BLaER1 treated with 17β-estradiol and CSF1 and Interleukin-3, amounts not matched to agents 10 nM and 100 nM (cell line): Measurements from ENCODE around the gene YY1AP1.
"Not testable (repeated sequence)": the region's sequence is repeated elsewhere in the genome, so short reads cannot be mapped to it uniquely, and the experiment has no call there.

Experiments
- H3K27ac ChIP-seq, 11 experiments: shearing (Covaris generic); formaldehyde crosslinking; 2 replicates each; pipeline ENCODE4 v1.8.1; 2022
- H3K27me3 ChIP-seq, 11 experiments: shearing (Covaris generic); formaldehyde crosslinking; 2 replicates each; pipeline ENCODE4 v1.8.1; 2022
- H3K36me3 ChIP-seq, 11 experiments: shearing (Covaris generic); formaldehyde crosslinking; 2 replicates each; pipeline ENCODE4 v1.8.1; 2022
- H3K4me1 ChIP-seq, 10 experiments: shearing (Covaris generic); formaldehyde crosslinking; 2 replicates each; pipeline ENCODE4 v1.8.1; 2022
- H3K4me2 ChIP-seq, 11 experiments: shearing (Covaris generic); formaldehyde crosslinking; 2 replicates each; pipeline ENCODE4 v1.8.1; 2022
- H3K4me3 ChIP-seq, 10 experiments: shearing (Covaris generic); formaldehyde crosslinking; 2 replicates each; pipeline ENCODE4 v1.8.1; 2022
- H3K9ac ChIP-seq, 11 experiments: shearing (Covaris generic); formaldehyde crosslinking; 2 replicates each; pipeline ENCODE4 v1.8.1; 2022
- H3K9me3 ChIP-seq, 11 experiments: shearing (Covaris generic); formaldehyde crosslinking; replicated peaks in 1 of 11; 2 replicates each; pipeline ENCODE4 v1.8.1; 2022
- H4K20me1 ChIP-seq, 11 experiments: shearing (Covaris generic); formaldehyde crosslinking; 2 replicates each; pipeline ENCODE4 v1.8.1; 2022
- Cebpa-rat ChIP-seq, 11 experiments: shearing (Covaris generic); IDR thresholded peaks; 2 replicates each; pipeline ENCODE4 v1.8.1; 2022

Gene YY1AP1

GRCh38 chr1:155698382-155699038 lies 9.9 kb upstream of the YY1AP1 start:
- Histone ChIP-seq H3K36me3 (peaks cover 10 to 80% (median 57%) of the 10 kb centered on the region in 11 experiments; a peak in 21 of 22 replicates), H3K27ac (no peak overlapping the region), H3K9me3 (peaks cover 6 to 57% (median 43%) of the 10 kb centered on the region in 11 experiments; a peak in 19 of 22 replicates), H3K4me2 (no peak overlapping the region), H3K4me1 (peaks cover 0 to 16% (median 0%) of the 10 kb centered on the region in 10 experiments; a peak in 6 of 20 replicates), H3K9ac (no peak overlapping the region), H3K4me3 (no peak overlapping the region), H3K27me3 (no peaks in the 10 kb centered on the region), H4K20me1 (peaks cover 0 to 89% (median 48%) of the 10 kb centered on the region in 11 experiments; a peak in 17 of 22 replicates)
- TF ChIP-seq Cebpa-rat (IDR thresholded peaks at IDR 0.05) = no peak

GRCh38 chr1:155697616-155698015 lies 9.0 kb upstream of the YY1AP1 start:
- H3K4me1 ChIP-seq, H3K4me3 ChIP-seq, H3K27ac ChIP-seq, H3K27me3 ChIP-seq, H3K4me2 ChIP-seq, H3K9ac ChIP-seq: not testable (repeated sequence)
- Histone ChIP-seq H4K20me1 (peaks cover 0 to 88% (median 42%) of the 10 kb centered on the region in 11 experiments; a peak in 17 of 22 replicates), H3K9me3 (peaks cover 13 to 65% (median 51%) of the 10 kb centered on the region in 11 experiments; a peak in 21 of 22 replicates), H3K36me3 (peaks cover 19 to 80% (median 64%) of the 10 kb centered on the region in 11 experiments; a peak in 21 of 22 replicates)

GRCh38 chr1:155697046-155697445 lies 8.5 kb upstream of the YY1AP1 start:
- H3K27me3 ChIP-seq = no peaks in the 10 kb centered on the region
- no peak overlapping the region for H3K27ac ChIP-seq
- H3K4me2 ChIP-seq = no peak overlapping the region
- H3K9ac ChIP-seq = no peak overlapping the region
- no peak overlapping the region for H3K4me3 ChIP-seq
- no peak for TF ChIP-seq Cebpa-rat (IDR thresholded peaks at IDR 0.05)
- H3K4me1 ChIP-seq = peaks cover 0 to 1% (median 0%) of the 10 kb centered on the region in 10 experiments; a peak in 6 of 20 replicates
- H3K9me3 ChIP-seq = peaks cover 18 to 71% (median 57%) of the 10 kb centered on the region in 11 experiments
- peaks cover 24 to 80% (median 66%) of the 10 kb centered on the region in 11 experiments for H3K36me3 ChIP-seq
- peaks cover 0 to 88% (median 42%) of the 10 kb centered on the region in 11 experiments; a peak in 17 of 22 replicates for H4K20me1 ChIP-seq

GRCh38 chr1:155696524-155696923 lies 8.0 kb upstream of the YY1AP1 start:
- Histone ChIP-seq H3K9ac (no peak overlapping the region), H3K4me2 (no peak overlapping the region), H3K36me3 (peaks cover 29 to 86% (median 71%) of the 10 kb centered on the region in 11 experiments), H3K27me3 (no peaks in the 10 kb centered on the region), H3K4me3 (no peak overlapping the region), H3K4me1 (no peaks in the 10 kb centered on the region; a peak in 2 of 20 replicates), H3K27ac (no peak overlapping the region), H3K9me3 (peaks cover 24 to 76% (median 62%) of the 10 kb centered on the region in 11 experiments), H4K20me1 (peaks cover 0 to 89% (median 42%) of the 10 kb centered on the region in 11 experiments; a peak in 17 of 22 replicates)
- no peak for TF ChIP-seq Cebpa-rat (IDR thresholded peaks at IDR 0.05)

- H4K20me1 ChIP-seq = peaks cover 0 to 89% (median 42%) of the 10 kb centered on the region in 11 experiments; a peak in 17 of 22 replicates
- H3K27ac ChIP-seq = no peak overlapping the region
- no peak overlapping the region for H3K4me2 ChIP-seq
- H3K36me3 ChIP-seq = peaks cover 39 to 95% (median 80%) of the 10 kb centered on the region in 11 experiments
- H3K9ac ChIP-seq = no peak overlapping the region
- no peak overlapping the region for H3K4me3 ChIP-seq
- peaks cover 27 to 86% (median 72%) of the 10 kb centered on the region in 11 experiments for H3K9me3 ChIP-seq
- peaks cover 0 to 3% (median 2%) of the 10 kb centered on the region in 10 experiments; a peak in 10 of 20 replicates for H3K4me1 ChIP-seq
- H3K27me3 ChIP-seq = no peaks in the 10 kb centered on the region
- TF ChIP-seq Cebpa-rat (IDR thresholded peaks at IDR 0.05) = no peak
Measured at GRCh38 chr1:155695608-155696007, 7.0 kb upstream of the YY1AP1 start.

- Histone ChIP-seq H3K9ac (no peak overlapping the region), H3K27ac (no peak overlapping the region), H3K4me3 (no peak overlapping the region), H4K20me1 (peaks cover 0 to 86% (median 44%) of the 10 kb centered on the region in 11 experiments; a peak in 17 of 22 replicates), H3K4me1 (peaks cover 3 to 9% (median 7%) of the 10 kb centered on the region in 10 experiments), H3K4me2 (no peak overlapping the region), H3K9me3 (peaks cover 27 to 84% (median 72%) of the 10 kb centered on the region in 11 experiments), H3K27me3 (no peaks in the 10 kb centered on the region), H3K36me3 (peaks cover 40 to 100% (median 85%) of the 10 kb centered on the region in 11 experiments)
- TF ChIP-seq Cebpa-rat (IDR thresholded peaks at IDR 0.05) = no peak
Measured at GRCh38 chr1:155695072-155695471, 6.5 kb upstream of the YY1AP1 start.

GRCh38 chr1:155694167-155694566 lies 5.6 kb upstream of the YY1AP1 start:
- Histone ChIP-seq H3K4me1 (peaks cover 9 to 15% (median 12%) of the 10 kb centered on the region in 10 experiments), H3K36me3 (peaks cover 40 to 91% (median 79%) of the 10 kb centered on the region in 11 experiments), H4K20me1 (peaks cover 0 to 76% (median 43%) of the 10 kb centered on the region in 11 experiments; a peak in 17 of 22 replicates), H3K9ac (no peak overlapping the region), H3K4me3 (no peak overlapping the region), H3K9me3 (peaks cover 27 to 76% (median 63%) of the 10 kb centered on the region in 11 experiments), H3K27ac (no peak overlapping the region), H3K27me3 (no peaks in the 10 kb centered on the region), H3K4me2 (no peak overlapping the region)
- TF ChIP-seq Cebpa-rat (IDR thresholded peaks at IDR 0.05) = no peak

- Histone ChIP-seq H3K4me3 (peak overlapping the region in 4 of 10 experiments; percentile 8 to 34 (median 30); a peak in 7 of 20 replicates), H4K20me1 (peaks cover 0 to 56% (median 25%) of the 10 kb centered on the region in 11 experiments; a peak in 15 of 22 replicates), H3K36me3 (peaks cover 40 to 70% (median 67%) of the 10 kb centered on the region in 11 experiments), H3K4me2 (no peak overlapping the region), H3K27me3 (no peaks in the 10 kb centered on the region), H3K27ac (no peak overlapping the region), H3K9me3 (peaks cover 21 to 65% (median 51%) of the 10 kb centered on the region in 11 experiments), H3K4me1 (peaks cover 9 to 15% (median 12%) of the 10 kb centered on the region in 10 experiments), H3K9ac (no peak overlapping the region)
- TF ChIP-seq Cebpa-rat (IDR thresholded peaks at IDR 0.05) = no peak
Measured at GRCh38 chr1:155691992-155692528, 3.5 kb upstream of the YY1AP1 start.

GRCh38 chr1:155689081-155689607 lies 570 bp upstream of the YY1AP1 start, which contains the start of gene DAP3:
TSS of gene DAP3 (plus strand) at chr1:155689091. CDS start at chr1:155709780, 20,689 bp downstream.
- peaks cover 20 to 38% (median 29%) of the 10 kb centered on the region in 10 experiments for H3K4me1 ChIP-seq
- H4K20me1 ChIP-seq = peaks cover 24 to 56% (median 40%) of the 10 kb centered on the region in 11 experiments; a peak in 21 of 22 replicates
- peaks cover 16 to 38% (median 35%) of the 10 kb centered on the region in 11 experiments for H3K9me3 ChIP-seq
- peak within 1 kb of the TSS; percentile 86 to 100 (median 96) for H3K4me3 ChIP-seq
- H3K27ac ChIP-seq = peak within 1 kb of the TSS; percentile 95 to 100 (median 100)
- not testable (repeated sequence) for H3K27me3 ChIP-seq
- peak within 1 kb of the TSS; percentile 94 to 100 (median 100) for H3K9ac ChIP-seq
- peaks cover 32 to 52% (median 46%) of the 10 kb centered on the region in 11 experiments for H3K36me3 ChIP-seq
- peak within 1 kb of the TSS; percentile 82 to 93 (median 89) for H3K4me2 ChIP-seq

- H3K4me3 ChIP-seq = peak overlapping the region; percentile 86 to 100 (median 96)
- H4K20me1 ChIP-seq = peaks cover 34 to 57% (median 45%) of the 10 kb centered on the region in 11 experiments
- peaks cover 26 to 51% (median 46%) of the 10 kb centered on the region in 11 experiments for H3K36me3 ChIP-seq
- peaks cover 16 to 25% (median 23%) of the 10 kb centered on the region in 11 experiments for H3K9me3 ChIP-seq
- H3K9ac ChIP-seq = peak overlapping the region; percentile 94 to 100 (median 100)
- peak overlapping the region; percentile 95 to 100 (median 100) for H3K27ac ChIP-seq
- H3K4me2 ChIP-seq = peak overlapping the region in 10 of 11 experiments; percentile 14 to 63 (median 36); a peak in 12 of 22 replicates
- peaks cover 20 to 44% (median 29%) of the 10 kb centered on the region in 10 experiments for H3K4me1 ChIP-seq
- not testable (repeated sequence) for H3K27me3 ChIP-seq
Measured at GRCh38 chr1:155687705-155688323, 760 bp downstream of the YY1AP1 start.
